Bronchial epithelial cell (primary cell): Measurements from ENCODE around the gene GUCA2A. TPM values are rescaled to one million over a fixed set of nuclear protein-coding genes. Genes with fewer than 3 reads are reported as not detected.

ENCODE experiments used
- DNase-seq: peaks from one replicate; pipeline ENCODE4 v3.0.0-alpha.2; 2010; ENCODE audit warnings: low read depth
- FAIRE-seq: peaks from 2 replicates; lab custom pipeline; 2011; peaks lifted over from hg19 to GRCh38; lab: Jason Lieb, UNC
- H3K27me3 ChIP-seq: 2 replicates; pipeline ENCODE4 v1.5.1; 2011; ENCODE audit warnings: low read length; ENCODE audit not compliant: control insufficient read depth, insufficient read depth
- H3K36me3 ChIP-seq: 2 replicates; pipeline ENCODE4 v1.5.1; 2011; ENCODE audit warnings: low read length; ENCODE audit not compliant: control insufficient read depth, insufficient read depth
- H3K4me3 ChIP-seq: 2 replicates; pipeline ENCODE4 v1.5.1; 2011; ENCODE audit warnings: mild to moderate bottlenecking, low read depth, low read length, control low read depth
- total RNA-seq: library from RNA; depleted of rRNA; stranded (reverse); fragments of >200 nt; gene quantifications from 2 replicates; pipeline ENCODE4 v1.2.1, GENCODE V29; 2014
- TF ChIP-seq, protein P1 (sequence below): IDR thresholded peaks from 2 replicates; pipeline ENCODE4 v1.5.1; 2011; ENCODE audit warnings: mild to moderate bottlenecking, moderate library complexity, low read length, control low read depth, inconsistent platforms; ENCODE audit not compliant: insufficient read depth, severe bottlenecking

The GUCA2A gene
- total RNA-seq, 1 donor from 2014 or later, result not detected

DNA sequence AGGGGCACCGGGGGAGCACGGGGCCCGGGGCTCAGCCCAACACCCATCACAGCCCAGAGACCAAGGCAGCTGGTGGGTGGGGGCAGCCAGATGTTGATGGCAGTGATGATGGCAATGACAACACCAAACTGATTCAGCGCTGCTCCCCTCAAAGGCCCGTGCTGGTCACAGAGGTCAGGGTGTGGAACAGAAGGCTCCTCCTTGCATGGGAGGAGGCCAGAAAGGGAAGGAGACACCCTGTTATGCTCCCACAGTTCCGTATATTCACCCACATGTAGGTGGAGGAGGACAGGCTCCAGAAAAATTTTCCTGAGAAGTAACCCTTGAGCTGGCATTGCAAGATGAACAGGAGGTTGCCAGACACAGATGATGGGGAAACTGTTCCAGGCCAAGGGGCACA, 10.9 kb downstream of the GUCA2A start:
- Histone ChIP-seq H3K27me3 (peaks cover 3% of the 10 kb centered on the region), H3K36me3 (no peaks in the 10 kb centered on the region), H3K4me3 (no peak overlapping the region)
- peak; percentile 43 for FAIRE-seq
- no peak for DNase-seq
- TF ChIP-seq, protein P1, sequence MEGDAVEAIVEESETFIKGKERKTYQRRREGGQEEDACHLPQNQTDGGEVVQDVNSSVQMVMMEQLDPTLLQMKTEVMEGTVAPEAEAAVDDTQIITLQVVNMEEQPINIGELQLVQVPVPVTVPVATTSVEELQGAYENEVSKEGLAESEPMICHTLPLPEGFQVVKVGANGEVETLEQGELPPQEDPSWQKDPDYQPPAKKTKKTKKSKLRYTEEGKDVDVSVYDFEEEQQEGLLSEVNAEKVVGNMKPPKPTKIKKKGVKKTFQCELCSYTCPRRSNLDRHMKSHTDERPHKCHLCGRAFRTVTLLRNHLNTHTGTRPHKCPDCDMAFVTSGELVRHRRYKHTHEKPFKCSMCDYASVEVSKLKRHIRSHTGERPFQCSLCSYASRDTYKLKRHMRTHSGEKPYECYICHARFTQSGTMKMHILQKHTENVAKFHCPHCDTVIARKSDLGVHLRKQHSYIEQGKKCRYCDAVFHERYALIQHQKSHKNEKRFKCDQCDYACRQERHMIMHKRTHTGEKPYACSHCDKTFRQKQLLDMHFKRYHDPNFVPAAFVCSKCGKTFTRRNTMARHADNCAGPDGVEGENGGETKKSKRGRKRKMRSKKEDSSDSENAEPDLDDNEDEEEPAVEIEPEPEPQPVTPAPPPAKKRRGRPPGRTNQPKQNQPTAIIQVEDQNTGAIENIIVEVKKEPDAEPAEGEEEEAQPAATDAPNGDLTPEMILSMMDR, result no peak

DNA sequence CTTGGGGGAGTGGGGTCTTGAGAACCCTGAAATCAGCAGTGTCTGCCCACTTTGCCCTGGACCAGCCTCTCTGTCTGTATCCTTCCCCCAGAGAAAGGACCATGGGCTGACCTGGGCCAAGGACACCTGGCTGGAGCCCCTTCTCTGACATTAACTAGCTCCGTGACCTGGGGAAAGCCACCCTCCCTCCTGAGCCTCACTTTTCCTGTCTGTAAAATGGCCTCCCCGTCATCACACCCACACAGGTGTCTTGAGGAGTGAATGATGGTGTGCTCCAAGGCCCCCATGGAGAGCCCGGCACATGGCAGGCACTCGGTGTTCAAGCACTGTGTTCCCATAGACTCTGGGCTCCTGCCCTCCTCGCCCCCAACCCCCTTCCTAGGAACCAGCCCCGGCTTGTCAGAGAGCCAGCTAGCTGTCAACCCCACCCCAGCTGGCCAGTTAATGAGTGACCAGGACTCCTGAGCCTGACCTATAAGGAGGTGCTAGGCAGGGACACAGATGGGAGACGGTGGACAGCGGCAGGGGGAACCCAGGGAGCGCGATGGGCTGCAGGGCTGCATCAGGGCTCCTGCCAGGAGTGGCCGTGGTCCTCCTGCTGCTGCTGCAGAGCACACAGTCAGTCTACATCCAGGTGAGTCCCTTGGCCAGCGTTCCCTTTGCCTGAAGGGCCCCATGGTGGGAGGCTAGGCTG, 11.5 kb downstream of the GUCA2A start, which contains the start of gene GUCA2B:
Gene GUCA2B (plus strand): TSS at position 504 of the 694 bp plus-strand sequence. CDS start 41 bp downstream, at position 545.
- Histone ChIP-seq H3K4me3 (no peak within 1 kb of the TSS), H3K36me3 (no peaks in the 10 kb centered on the region), H3K27me3 (peaks cover 3% of the 10 kb centered on the region)
- DNase-seq (no peak), FAIRE-seq (no peak)
- TF ChIP-seq, protein P1, result no peak

DNA sequence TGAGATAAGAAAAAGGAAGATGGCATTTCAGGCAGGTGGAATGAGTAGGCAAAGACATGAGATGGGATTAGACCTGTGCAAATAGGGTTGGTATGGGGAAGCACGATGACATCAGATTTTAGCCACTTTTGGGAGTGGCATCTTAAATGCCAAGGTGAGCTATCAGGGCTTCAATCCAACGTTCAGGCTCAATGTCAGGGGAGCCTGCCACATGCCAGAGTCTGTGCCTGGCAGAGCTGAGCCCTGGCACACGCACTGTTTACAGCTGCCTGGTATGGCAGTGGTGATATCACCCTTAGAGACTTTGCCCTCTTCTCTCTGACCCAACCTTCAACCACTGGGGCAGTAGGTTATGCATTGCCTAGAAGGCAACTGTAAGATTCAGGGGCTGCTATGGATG, 12.4 kb downstream of the GUCA2A start:
- Histone ChIP-seq H3K36me3 (no peaks in the 10 kb centered on the region), H3K4me3 (no peak overlapping the region), H3K27me3 (peaks cover 3% of the 10 kb centered on the region)
- TF ChIP-seq, protein P1, result no peak
- DNase-seq (peak; percentile 65), FAIRE-seq (peak; percentile 95)

DNA sequence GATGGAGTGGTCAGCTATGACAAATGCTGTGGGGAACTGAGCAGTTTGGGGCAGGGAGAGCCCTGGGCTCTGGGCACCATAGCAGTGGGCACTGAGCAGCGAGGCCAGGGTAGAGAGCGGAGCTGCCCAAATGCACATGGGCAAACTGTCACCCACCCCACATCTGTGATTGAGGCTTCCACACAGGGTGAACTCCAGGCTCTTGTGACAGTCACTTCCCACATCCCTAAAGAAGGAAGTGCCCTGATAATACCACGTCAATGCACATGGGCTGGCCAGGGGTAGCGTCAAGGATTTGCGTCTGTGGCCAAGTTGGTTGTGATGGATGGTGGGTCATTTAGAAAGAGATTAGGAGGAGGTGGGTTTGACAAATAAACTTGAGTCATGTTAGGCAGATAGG, 13.9 kb downstream of the GUCA2A start:
- no peak for FAIRE-seq
- TF ChIP-seq, protein P1, result no peak
- Histone ChIP-seq H3K36me3 (no peaks in the 10 kb centered on the region), H3K27me3 (peaks cover 3% of the 10 kb centered on the region), H3K4me3 (no peak overlapping the region)
- DNase-seq, result no peak

DNA sequence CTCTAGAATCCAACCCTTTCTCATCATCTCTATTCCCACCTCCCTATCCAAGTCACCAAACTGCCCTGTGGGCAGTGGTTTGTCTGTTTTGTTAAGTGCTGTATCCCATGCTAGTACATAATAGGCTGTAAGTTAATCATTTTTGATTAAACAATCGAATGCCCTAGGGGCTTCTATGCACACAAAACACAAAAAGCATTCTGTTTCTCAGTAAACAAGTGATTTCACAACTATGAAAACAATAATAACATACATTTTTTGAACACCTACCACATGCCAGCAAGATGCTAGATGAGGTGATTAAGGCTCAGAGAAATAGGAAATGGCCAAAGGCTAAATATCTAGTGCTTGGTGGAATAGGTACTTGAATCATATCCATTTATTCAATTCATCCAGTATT, 16.4 kb downstream of the GUCA2A start:
- no peak overlapping the region for H3K4me3 ChIP-seq
- DNase-seq, result no peak
- FAIRE-seq, result no peak
- H3K36me3 ChIP-seq, result no peaks in the 10 kb centered on the region
- peaks cover 3% of the 10 kb centered on the region for H3K27me3 ChIP-seq
- TF ChIP-seq, protein P1, result no peak
